GM12892 (cell line): ENCODE data around the gene ITK.

Experiments
- POLR2A ChIP-seq: IDR thresholded peaks from 2 replicates; pipeline ENCODE4 v1.6.1; 2011; ENCODE audit warnings: low read depth, low read length, control low read depth
- TAF1 ChIP-seq: IDR thresholded peaks from 2 replicates; pipeline ENCODE4 v1.6.1; 2011; ENCODE audit warnings: low read depth, mild to moderate bottlenecking, control low read depth, low read length, borderline replicate concordance

GRCh38 chr5:157245476-157245875 lies 64.8 kb downstream of the ITK start:
- TF ChIP-seq TAF1 = no peak
- TF ChIP-seq POLR2A = no peak
